NCI-H1930 (cell line): ENCODE measurements around the gene FOXG1.

Source experiments
- DNase-seq, 2 experiments: peaks; one replicate each; lab custom pipeline; 2025; lab: John Stamatoyannopoulos, UW

FOXG1 gene

GRCh38 chr14:28776482-28777266, 10.1 kb downstream of the FOXG1 start:
- DNase-seq, result no peak

DNA sequence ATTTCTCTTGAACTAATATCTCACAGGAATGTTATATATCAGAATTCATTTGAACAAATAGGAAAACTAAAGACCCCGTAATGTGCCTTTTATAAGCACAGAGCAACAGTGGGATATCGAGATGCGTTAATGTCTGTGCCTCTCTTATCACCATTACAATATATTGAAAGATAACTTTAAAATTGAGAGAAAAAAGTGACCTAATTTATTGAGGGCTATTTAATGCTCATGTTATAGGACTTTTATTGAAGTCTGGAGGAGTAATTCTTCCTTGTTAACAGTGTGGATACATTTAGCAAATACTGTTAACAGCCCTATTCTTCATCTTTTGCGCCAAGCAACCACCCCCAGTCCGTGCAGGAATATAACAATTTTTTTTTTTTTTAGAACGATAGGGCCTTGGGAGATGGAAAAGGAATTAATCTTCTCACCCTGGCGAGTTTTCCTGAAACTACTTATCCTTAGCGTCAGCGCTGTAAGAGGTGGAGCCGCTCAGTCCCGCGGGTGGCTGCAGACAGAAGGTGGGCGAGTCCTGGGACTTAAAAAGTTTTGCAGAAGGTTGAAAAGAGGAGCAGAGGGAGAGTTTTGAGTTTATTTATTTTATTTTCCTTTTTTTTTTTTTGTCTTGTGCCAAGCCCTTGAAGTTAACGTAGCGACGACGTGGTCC, 11.0 kb downstream of the FOXG1 start:
- DNase-seq, result no peak

DNA sequence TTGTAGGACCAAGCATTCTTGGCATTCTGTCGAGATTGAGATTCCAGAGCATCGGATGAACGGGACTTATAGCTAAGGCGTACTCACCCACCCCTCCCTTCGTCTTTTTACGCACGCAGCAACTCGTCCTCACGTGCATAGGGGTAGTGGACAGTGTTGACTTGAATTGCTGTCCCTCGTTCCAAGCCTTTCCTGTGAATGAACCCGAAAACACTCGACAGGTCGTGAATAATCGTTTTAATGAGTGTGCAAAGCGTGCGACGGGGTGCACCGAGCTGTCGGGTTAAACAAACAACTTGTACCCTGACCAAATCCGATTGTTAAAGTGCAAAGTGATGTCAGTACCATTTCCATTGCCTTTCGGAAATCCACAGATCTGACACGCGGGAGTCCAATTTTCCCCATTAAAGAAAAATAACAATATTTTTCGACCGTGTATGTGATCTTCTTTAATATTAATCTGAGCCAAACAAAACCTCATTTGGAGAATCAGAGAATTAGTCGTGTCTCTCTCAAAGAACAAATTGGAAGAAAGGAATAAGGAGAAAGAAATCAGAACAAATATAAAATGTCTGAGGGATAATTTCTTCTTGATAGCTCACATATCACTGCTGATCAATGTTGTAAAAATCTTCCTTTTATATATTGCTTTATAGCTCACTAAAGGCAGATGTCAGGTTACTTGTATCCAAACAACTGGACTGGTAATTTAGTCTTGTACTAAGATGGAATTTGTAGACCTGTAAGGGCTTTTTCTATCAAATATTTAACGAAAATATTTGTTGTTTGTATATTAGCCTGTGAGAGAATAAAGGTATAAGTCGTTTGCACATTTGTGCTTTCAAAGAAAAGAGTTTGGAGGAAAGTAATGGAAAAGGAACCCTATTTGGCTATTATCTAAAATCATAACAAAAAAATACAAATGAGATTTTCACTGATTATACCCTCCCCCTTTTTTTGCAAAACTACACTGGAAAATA, 11.8 kb downstream of the FOXG1 start:
- DNase-seq, result no peak

- no peak for DNase-seq
Observed at GRCh38 chr14:28779456-28779855, 12.9 kb downstream of the FOXG1 start.

DNA sequence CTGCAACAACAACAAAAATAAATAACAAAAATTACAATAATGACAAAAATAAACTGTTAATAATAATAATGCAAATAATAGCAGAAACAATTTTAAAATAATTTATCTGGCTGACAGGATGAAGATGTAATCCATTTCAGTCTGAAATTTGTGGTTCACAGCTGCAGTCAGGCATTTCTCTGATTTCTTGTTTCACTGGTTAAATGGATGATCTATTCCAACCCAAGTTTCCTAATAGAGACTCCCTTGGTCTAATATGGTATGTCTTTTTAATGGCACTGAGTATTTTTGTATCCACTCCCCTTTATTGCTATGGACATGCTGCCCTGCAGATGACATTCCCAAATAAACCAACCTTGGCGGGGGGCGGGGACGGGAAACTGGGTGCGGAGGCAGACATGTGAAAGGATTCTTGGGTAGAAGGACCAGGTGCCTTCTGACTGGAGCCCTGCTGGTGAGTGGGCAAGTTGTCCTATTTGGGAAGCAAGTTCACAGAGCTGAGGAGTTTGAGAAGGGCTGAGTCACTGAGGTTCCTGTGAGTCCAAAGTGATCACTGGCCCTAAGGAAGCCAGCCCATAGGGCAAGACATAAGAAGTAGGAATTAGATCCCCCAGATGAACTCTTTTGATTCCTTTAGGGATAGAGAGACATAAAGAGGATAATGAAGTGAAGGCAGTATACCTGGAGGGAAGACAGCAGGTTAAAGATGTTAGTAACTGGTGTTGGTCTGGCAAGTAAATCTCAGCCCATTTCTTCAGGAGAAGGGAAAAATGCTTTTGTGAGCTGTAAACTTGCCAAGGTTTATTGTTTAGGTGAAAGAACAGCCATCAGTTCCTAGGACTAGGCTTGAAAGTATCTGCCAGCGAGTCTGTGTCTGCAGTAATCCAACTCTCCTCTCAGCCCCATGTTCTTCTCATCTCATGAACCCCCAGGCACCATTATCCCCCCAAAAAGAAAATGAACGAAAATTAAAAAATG, 14.5 kb downstream of the FOXG1 start:
- DNase-seq, result no peak

DNA sequence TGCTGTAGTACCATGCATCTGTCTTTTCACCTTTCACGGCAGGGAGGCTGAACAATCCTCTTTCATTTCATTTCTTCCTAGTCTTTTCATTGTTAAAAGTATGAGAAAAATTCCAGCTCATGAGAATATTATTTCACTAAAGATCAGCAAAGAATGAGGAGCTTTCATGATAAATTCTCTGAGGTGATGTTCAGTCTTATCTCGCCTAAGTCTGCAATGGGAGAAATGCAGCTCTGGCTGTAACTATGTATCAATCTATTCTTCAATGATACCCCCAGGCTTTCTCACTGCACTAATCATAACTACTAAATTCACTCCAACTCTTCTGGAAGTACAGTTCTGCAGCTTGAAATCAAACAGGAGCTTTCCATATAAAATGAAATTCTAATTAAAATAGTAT, 15.7 kb downstream of the FOXG1 start:
- DNase-seq, result no peak

GRCh38 chr14:28783664-28784063, 17.1 kb downstream of the FOXG1 start:
- no peak for DNase-seq

DNA sequence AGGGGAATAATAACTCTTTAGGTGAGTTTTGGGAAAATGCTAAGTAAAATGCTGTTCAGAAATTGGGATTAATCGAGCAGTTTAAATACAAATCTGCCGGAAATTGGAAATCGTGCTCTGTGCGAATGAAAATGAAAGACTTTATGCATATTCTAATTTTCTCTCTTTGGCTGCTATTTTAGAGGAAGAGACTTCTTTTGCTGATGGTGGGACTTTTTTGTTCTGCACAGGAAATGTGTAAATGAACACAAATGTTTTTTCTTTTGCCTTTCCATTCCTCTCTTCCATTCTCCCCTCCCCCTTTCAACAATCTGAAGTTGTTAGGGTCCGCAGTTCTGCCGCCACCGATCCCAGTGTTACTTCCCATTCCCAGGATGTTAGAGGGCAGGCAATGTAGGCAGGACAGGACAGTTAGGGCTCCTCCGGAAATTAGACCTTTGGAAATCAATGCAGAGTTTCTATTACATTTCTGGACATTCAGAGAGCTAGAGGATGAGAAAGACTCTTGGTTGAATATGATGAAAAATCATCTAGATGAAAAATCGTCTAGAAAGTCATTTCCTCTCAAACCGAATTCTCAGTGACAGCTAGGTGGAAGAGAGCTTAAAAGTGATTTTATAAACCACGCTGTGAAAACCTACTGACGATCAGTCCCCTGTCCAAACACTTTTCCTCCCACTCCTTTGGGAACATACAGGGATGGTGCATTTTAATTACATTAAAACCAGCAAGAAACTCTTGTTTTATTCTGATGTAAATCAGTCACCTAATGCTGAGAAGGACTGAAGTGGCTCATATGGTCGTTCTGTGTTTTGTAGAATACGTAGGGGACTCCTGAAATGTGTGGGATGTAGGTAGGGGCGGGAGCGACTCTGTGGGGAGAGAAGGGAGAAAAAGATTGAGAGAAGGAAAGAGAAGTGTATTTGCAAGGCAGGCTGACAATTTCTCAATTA, 17.8 kb downstream of the FOXG1 start:
- no peak for DNase-seq

DNA sequence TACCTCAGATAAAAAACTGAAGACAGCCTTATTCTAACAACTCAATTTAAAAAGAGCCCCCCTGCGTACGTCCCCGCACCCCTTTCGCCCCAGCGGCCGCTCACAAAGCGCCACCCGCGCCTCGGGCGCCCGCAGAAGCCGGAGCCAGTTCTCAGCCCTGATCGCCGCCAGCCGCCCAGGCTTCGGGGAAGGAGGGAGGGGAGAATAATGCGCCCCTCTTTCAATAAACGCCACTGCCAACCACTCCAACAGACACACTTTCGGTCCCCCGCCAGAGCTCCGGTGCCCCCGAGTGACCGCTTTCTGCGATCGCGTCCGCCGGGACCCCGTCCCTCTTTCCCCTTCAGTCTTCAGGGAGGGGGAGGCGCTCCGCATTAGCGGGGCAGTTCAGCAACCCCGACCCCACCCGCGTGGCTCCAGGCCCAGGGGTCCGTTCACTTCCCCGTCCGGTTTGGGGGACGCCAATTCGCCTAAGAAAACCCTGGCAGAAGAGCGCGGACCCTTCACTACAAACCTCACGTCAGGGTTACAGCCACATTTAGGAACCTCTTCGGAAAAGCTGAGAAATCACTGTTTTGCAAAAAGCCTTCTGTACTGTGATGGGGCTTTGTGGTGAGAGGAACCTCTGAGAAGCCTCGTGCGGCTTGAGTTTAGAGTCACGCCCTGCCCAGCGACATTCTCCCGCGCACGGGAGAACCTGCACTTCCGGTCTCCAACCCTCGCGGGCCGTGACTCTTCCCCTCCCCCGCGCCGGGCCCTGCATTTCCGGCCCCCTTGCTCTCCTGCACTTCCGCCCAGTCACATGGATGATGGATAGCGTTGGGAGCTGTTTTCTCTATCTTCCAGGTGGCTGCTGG, 18.7 kb downstream of the FOXG1 start:
- no peak for DNase-seq

- DNase-seq, result no peak
Observed at GRCh38 chr14:28807518-28807917, 40.9 kb downstream of the FOXG1 start.

GRCh38 chr14:28813810-28814209, 47.2 kb downstream of the FOXG1 start:
- no peak for DNase-seq
